ENCODE measurements around the gene MNX1. TPM values are rescaled to one million over a fixed set of nuclear protein-coding genes. Genes with fewer than 3 reads are reported as not detected.

MNX1 gene
- total and polyA plus RNA-seq, 2 donors (not counting 3 experiments of a cell fraction or from before 2014, with no cell fraction given) = not detected

- intact Hi-C loops (cut with micrococcal nuclease) = no loop called here
- Histone ChIP-seq H3K4me1 (ENCODE audit: control insufficient read depth, extremely low read depth, insufficient read depth, low read length) (no peaks in the 10 kb centered on the region), H3K4me3 (replicated peaks in 1 of 3; ENCODE audit: insufficient read depth in 1 of 3, low read depth in 1 of 3, low read length in 3 of 3) (no peak overlapping the region), H2AFZ (ENCODE audit: low read depth, low read length) (no peak overlapping the region), H3K4me2 (ENCODE audit: insufficient read depth, low read length) (no peak overlapping the region), H3K9me1 (replicated peaks; ENCODE audit: control insufficient read depth, extremely low read depth, insufficient read depth, low read length) (no peaks in the 10 kb centered on the region), H3K79me2 (ENCODE audit: control insufficient read depth, insufficient read depth, low read length) (no peaks in the 10 kb centered on the region), H3K27ac (ENCODE audit: insufficient read depth, low read depth, low read length) (no peak overlapping the region), H3K9ac (replicated peaks; ENCODE audit: extremely low read depth, insufficient read depth, low read length) (no peak overlapping the region), H3K9me3 (replicated peaks; ENCODE audit: control insufficient read depth, insufficient read depth, low read length) (no peaks in the 10 kb centered on the region), H4K20me1 (replicated peaks; ENCODE audit: control insufficient read depth, extremely low read depth, insufficient read depth, low read length) (no peaks in the 10 kb centered on the region), H3K27me3 (ENCODE audit: control insufficient read depth in 2 of 2, insufficient read depth in 2 of 2, low read length in 2 of 2) (no peaks in the 10 kb centered on the region), H3K36me3 (ENCODE audit: control insufficient read depth in 2 of 2, extremely low read depth in 1 of 2, insufficient read depth in 2 of 2, low read length in 2 of 2) (peaks cover 0 to 4% of the 10 kb centered on the region in 2 experiments)
- no peak for DNase-seq (ENCODE audit: low read depth, low spot score)
- dilution Hi-C loops (cut with MboI; ENCODE audit: extremely low pct_ligation_motif_present, low sequenced_read_pairs) = no loop called here
- CTCF ChIA-PET = interaction anchor here (1.5 kb wide), 1 partner anchor 15 kb away, joined by 3 read pairs; no protein-coding TSS in a partner anchor
- FAIRE-seq = no peak
- POLR2A ChIA-PET = no interaction called here
- no TSS peak for BruUV-seq (replicated peaks)
- TF ChIP-seq CTCF (IDR thresholded peaks at IDR 0.05; ENCODE audit: extremely low read depth in 1 of 2, insufficient read depth in 1 of 2, low read depth in 1 of 2, low read length in 2 of 2) = no peak
- no peak for TF ChIP-seq EZH2 (IDR thresholded peaks at IDR 0.05; ENCODE audit: borderline replicate concordance, low read depth, low read length, severe bottlenecking)
- TF ChIP-seq MAX (IDR thresholded peaks at IDR 0.05; ENCODE audit: insufficient read depth, insufficient read length) = no peak
- no peak for TF ChIP-seq POLR2A (IDR thresholded peaks at IDR 0.05; ENCODE audit: low read depth, low read length)
- no peak for TF ChIP-seq GATA2 (IDR thresholded peaks at IDR 0.05; ENCODE audit: insufficient read depth, insufficient read length, low read depth, low read length)
- TF ChIP-seq JUN (IDR thresholded peaks at IDR 0.05; ENCODE audit: borderline replicate concordance, insufficient read depth, insufficient read length, low read depth) = no peak
- no peak for TF ChIP-seq FOS (IDR thresholded peaks at IDR 0.05; ENCODE audit: borderline replicate concordance, insufficient read depth, low read length)
- TF ChIP-seq POLR2AphosphoS5 (IDR thresholded peaks at IDR 0.05; ENCODE audit: insufficient read depth, low read depth, low read length) = no peak
- no peak for TF ChIP-seq MYC (IDR thresholded peaks at IDR 0.05; ENCODE audit: low read depth, low read length)
Observed at GRCh38 chr7:156979711-156980110, 30.8 kb downstream of the MNX1 start.

All from endothelial cell of umbilical vein (primary cell).